ENCODE results near the gene REPS1.

The REPS1 gene

DNA sequence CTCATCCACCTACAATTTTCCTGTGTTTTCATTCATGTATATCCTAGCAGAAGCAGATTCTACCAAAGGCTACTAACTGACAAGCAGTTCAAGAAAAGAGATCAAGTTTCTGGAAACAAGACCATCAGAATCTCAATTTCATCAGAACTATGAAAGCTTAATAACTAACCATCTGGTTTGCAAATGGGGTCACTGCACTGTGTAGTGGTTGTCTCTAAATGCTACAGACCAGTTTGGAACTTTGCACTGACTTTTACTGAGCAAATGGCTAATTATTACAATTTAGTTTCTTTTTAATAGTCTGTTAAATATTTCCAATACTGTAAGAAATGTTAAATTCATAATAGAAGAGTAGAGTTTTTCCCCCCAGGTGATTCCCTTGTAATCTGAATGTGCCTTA, 64.5 kb downstream of the REPS1 start:
- DNase-seq, result no peak

DNA sequence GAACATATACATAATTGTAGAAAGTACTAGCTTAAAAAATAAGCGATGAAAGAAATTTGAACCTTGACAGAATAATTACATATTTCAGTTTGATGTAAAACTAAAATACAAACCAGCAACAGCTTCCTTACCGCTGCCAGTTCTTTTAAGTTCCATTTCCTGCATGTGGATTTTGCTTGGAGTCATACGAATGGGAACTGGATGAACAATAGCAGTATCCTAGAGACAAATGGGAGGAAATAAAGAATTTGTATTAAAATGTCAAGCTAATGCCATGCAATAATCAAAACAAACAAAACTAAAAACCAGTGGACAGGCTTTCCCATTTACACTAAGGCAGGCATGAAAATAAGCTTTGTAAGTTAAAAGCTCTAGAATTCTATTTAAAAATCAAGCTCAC, 67.1 kb downstream of the REPS1 start:
- no peak for DNase-seq

DNA sequence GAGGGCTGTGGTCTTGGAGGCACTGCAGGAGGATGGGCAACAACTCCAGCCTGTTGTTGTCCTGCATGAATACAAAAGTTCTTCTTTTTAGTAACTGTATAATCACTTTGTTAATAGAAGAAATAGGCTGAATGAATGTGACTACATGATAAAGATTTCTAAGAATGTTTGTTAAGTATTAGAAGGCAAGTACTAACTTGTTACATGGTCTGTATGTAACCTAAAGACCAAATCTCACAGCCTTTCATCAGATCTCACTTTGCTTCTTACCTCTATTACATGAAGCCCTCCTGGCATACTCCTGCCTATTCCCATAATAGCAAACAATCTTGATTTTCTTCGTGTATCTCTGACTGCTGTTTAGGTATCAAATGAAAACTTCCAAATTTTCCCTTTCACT, 73.4 kb downstream of the REPS1 start:
- DNase-seq, result no peak

DNA sequence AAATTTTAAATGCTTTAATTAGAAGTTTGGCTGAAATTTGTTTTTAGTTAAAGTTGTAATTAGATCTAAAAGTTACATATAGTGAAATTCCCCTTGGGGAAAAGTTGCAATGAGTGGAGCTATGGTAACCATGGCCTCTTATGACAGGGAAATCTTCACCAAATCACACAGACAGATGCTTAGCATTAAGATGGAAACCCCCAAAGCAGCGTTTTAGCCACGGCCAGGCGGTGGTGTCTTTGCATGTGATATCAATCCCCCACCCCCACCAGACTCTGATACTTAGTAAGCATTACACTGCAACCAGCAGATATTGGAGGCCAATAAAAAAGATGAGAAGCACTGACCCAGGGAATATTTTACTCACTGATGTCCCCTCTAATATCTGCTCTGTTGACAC, 75.7 kb downstream of the REPS1 start:
- no peak for DNase-seq

DNA sequence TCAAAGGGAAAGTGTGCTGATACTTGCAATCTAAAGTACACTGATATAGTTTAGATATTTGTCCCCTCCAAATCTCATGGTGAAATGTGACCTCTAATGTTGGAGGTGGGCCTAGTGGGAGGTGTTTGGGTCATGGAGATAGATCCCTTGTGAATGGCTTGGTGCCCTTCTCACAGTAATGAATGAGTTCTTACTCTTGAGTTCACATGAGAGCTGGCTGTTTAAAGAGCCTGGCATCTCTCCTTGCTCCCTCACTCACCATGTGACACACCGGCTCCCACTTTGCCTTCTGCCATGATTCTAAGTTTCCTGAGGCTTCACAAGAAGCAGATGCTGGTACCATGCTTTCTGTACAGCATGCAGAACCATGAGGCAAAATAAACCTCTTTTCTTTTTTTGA, 78.1 kb downstream of the REPS1 start:
- DNase-seq, result no peak

DNA sequence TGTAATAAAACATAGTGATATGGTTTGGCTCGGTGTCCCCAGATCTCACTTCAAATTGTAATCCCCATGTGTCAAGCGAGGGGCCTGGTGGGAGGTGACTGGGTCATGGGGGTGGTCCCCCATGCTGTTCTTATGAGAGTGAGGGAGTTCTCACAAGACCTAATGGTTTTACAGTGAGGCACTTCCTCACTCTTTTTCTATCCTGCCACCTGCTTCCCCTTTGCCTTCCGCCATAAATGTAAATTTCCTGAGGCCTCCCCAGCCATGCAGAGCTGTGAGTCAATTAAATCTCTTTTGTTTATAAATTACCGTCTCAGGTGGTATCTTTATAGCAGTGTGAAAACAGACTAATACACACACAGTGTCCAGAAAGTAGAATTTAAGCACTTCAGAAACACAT, 78.5 kb downstream of the REPS1 start:
- DNase-seq, result no peak

DNA sequence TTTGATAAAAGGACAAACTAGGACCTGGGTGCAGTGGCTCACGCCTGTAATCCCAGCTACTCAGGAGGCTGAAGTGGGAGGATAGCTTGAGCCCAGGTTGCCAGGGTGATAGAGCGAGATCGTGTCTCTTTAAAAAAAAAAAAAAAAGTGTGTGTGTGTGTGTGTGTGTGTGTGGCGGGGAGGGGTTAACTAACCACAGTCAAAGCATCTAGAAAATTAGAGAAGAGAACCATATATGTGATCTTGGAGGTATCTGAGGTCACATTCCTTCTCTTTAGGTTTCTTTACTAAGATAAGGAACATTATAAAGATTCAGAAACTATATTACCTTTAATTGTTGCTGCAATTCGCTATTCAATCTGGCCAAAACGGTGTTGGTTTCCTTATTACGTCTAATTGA, 80.9 kb downstream of the REPS1 start:
- DNase-seq, result no peak

DNA sequence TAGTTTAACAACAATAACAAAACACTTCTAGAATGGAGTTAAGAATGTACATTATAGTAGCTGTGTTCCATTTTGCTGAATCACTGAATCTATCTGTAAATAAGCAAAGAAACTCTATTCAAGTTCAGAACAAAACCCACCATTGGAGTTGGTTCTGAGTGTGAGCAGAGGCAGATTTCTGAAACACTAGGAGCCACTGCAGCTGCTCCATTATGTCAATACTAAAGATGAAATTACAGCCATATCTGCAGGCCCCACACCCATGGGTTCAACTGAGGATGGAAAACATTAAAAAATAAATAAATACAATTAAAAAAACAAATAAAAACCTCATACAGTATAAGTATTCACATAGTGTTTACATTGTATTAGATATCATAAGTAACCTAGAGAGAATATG, 91.0 kb downstream of the REPS1 start:
- no peak for DNase-seq

DNA sequence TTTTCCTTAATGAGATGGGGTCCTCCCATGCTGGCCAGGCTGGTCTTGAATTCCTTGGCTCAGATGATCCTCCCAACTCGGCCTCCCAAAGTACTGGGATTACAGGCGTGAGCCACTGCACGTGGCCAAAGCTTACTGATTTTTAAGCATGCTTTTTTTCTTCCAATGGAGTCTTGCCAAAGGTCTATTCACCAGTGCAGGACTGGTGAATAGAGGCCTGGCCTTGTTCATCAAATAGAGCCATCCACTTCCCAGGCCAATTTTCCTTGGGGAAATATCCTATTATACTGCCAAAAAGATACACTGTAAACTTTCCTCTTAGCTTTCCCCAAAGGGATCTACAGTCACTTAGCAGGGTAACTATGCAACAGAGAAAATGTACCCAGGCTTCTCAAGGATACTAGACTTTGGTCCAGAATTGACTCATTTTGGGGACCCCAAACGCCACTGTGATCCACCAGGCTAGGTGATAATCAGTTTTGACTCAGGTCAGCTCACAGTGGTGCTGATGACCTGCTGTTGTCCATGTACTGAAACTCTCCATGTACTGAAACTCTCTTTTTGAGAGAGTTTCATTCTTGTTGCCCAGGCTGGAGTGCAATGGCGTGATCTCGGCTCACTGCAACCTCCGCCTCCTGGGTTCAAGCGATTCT, 91.8 kb downstream of the REPS1 start:
- DNase-seq, result no peak

DNA sequence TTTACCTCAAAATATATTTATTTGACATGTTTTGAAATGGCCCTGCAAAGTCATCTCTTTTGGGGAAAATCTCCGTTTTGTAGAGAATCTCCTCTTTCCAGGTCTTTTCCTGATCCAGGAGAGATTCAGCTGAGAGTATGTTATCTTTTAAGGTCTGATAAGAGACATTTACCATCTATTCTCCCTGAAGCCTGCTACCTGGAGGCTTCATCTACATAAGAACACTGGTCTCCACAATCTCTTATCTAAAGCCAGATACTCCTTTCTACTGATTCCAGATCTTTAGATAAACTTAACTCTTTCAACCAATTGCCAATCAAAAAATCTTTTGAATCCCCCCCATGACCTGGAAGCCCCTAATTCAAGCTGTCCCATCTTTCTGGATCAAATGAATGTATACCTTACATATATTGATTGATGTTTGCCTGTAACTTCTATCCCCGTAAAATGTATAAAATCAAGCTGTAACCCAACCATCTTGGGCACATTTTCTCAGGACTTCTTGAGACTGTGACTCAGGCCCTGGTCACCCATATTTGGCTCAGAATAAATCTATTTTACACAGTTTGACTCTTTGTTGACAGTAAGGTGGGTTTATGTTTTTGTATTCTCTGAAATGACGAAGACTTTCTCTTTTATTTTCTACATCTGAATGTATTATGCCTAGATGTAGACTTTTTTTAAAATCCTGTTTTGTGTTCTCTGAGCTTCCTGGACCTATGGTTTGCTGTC, 96.6 kb downstream of the REPS1 start:
- no peak for DNase-seq

DNA sequence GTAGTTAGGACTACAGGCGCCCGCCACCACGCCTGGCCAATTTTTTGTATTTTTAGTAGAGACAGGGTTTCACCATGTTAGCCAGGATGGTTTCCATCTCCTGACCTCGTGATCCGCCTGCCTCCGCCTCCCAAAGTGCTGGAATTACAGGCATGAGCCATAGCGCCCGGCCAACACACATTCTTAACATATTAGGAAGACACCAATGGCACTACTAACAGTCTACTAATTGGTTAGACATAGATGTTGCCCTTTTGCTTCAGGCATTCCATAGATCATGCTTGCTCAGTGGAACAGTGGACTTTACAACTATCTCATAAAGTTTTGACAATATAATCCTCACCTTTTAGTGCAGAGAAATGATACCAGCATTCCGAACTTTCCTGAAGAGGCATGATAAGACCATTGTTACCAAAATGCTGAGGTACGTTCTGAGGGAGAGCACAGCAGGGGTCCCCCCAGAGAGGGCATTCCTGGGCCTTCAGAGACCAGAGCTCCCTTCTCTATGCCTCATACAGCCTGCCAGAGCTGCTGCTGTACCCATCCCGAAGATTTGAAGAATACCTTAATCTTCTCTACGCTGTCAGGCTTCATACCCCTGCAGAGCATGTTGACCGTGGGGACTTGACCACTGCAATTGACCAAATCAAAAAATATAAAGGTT, 102.8 kb downstream of the REPS1 start:
- DNase-seq, result no peak

DNA sequence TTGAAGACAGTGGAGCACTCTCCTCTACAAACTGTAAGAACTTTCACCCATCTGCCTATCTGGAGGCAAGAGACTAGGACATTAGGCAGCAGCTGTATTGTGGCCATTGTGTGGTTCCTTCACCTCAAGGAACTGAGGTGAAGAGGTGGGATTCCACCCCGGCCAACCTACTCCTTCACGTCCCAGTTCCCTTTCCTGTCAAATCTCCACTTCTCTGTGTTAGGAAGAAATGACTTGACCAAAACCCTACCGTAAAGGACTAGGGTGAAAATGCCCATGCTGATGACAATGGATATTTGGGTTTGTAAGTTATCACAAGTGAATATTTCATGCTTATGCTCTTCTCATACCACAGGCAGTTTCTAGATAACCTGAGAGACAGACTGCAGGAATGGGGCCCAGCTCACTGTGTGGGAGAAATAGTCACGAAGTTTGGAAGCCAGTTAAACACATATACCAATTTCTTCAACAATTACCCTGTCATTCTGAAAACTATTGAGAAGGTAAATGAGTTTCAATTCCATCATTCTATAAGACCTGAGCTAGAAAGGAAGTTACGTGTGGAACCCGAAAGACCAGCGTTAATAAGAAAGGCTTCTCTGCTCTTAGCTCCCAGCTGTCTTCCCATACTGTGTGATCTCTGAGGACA, 105.6 kb downstream of the REPS1 start:
- DNase-seq, result no peak

DNA sequence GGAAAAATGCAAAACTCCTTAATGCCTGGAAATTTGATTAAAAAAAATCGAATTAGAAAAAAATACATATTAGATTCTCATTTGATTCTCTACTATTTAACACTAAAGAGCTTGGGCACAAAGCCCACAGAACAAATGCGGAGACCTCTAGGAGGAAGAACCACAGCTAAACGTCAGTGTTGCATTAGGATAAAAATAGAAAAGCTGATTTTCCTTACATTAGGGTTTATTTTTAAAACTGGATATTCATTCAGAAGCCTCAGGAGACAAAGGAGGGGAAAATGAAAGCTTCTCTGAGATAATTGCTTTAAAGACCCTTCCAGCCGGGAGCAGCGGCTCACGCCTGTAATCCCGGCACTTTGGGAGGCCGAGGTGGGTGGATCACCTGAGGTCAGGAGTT, 114.9 kb downstream of the REPS1 start:
- no peak for DNase-seq

DNA sequence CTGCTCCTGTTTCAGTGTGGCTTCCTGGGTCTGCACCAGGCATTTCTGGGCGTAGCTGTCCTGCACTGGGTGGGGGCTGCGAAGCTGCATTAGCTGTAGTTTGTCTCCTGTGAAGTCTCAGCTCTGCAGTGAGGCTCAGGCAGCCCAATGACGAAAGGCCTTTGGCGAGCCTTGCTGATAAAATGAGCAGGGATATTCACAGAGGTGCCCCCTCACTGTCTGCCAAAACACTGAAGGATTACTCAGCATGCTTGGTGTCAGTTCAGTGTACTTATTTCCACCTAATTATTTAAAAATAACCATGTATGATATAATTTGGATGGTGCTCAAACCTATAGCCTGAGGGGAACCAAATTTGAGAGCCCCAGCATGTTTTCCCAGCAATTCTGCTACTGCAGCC, 118.7 kb downstream of the REPS1 start:
- no peak for DNase-seq

DNA sequence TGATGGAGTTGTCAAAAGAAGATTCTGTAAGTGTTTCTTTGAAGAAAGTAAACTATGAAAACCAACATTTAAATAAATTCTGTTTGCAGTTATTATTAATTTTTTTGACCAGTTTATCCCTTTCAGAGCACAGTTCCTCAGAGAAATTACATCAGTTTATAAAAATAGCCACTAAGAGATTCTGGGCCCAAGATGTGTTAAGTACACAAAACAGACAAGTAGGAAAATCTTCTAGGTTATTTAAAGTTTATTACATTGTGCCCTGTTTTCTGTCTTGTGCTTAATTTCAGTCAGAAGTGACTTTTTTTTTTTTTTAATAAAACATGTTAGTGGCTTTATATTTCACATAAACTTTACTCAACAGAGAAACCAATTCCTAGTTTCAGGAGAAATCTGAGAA, 119.9 kb downstream of the REPS1 start:
- no peak for DNase-seq

DNA sequence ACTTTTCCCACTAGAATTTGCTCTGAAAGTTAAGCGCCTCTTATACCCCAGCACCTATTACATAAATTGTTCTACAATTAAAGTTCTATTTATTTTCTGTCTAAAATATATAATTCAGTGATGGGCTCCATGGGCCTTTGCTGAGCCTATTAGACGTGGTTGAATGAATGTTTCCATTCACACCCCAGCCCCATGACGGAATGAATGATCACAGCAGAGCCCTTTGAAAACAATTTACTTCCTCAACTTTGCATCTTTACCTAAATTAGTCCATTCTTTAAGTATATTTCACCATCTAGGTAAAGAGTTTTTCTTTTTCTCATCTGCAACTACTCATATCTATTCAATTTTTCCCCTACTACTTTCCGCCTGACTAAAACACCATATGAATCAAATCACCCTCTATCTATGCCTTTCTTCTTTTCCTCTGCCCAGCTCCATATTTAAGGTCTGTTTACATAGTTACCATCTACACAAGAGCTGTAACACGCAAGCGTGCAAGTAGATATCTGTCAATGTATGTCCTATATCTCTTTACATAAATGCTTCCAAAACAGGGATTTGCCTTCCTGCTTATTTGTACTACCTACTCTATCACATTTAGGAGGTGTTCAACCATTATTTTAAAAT, 122.5 kb downstream of the REPS1 start:
- DNase-seq, result no peak

DNA sequence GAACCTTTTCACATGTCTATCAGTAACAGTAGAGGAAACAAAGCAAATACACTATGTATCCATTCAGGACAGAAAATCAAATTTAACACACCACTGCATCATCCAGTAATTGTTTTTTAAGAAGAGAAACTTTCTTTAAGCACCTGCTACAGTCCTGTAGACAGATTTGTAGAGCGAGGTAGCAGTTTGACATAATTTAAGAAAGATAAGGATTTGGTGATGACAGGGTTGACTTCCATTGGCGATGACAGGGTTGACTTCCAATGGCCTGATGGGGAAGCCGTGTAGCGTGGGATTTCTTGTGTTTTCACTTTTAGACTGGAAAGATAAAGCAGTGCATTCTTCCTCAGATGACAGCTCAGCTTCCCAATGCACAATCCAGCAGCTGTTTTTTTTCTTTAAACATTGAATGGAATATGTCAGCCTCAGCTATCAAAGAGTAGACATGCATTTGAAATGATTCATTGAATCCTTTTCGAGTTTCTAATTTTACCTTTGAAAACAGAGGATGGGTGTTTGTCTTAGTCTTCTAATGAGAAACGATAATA, 123.6 kb downstream of the REPS1 start:
- no peak for DNase-seq

DNA sequence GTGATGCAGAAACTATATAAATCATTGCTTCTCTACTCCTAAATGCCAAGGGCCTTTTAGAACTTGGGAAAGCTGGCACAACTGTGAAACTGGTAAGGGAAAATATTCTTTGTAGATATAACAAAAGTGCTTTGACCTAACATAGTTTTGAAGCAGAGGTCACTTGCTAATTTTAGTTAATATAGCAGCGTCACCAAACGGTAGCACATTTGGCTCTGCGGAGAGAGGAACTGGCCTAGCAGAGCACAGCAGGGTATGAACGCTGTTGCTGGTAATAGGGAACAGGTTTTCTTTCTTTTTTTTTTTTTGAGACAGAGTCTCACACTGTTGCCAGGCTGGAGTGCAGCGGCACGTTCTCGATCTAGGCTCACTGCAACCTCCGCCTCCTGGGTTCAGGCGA, 124.7 kb downstream of the REPS1 start:
- DNase-seq, result no peak

DNA sequence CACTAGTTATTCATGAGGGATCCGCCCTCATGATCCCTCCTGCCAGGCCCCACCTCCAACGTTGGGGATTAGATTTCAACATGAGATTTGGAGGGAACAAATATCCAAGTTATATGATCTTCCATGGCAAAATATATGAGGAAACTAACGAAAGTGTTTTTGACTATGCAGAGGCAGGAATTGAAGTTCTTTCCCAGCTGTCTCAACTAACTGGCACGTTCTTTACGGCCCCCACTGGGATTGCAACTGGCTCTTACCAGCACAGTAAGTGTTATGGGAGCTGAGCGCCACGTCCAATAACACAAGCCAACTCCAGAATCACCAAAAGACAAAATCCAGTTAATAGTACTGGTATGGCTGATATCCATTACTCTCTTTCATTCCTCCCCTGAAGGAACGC, 125.6 kb downstream of the REPS1 start:
- DNase-seq, result no peak

DNA sequence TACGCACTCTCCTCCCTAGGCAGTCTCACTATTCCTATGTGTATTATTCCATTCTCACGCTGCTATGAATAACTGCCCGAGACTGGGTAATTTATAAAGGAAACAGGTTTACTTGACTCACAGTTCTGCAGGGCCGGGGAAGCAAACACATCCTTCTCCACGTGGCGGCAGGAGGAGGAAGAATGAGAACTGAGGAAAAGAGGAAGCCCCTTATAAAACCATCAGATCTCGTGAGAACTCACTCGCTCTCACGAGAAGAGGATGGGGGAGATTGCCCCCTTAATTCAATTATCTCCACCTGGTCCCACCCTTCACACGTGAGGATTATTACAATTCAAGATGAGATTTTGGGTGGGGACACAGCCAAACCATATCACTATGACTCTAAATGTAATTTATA, 130.3 kb downstream of the REPS1 start:
- no peak for DNase-seq

DNA sequence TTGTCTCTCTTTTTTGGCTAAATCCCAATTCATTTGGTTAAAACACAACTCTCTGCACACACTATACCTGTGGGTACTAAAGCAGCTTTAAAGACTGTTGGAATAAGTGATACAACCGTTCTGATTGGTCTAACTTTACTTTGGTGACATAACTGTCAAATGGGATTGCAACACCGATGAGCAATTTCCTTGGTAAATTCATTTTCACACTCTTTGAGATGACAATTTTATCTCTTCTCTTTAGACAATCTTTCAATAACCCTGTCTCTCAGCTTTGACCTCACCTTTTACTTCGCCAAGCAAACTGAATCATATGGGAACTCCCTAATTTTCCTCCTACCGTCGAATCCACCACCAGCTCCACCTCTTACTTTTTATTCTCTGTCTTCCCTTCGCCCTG, 131.4 kb downstream of the REPS1 start:
- no peak for DNase-seq
